ENCODE results near the gene COL25A1.

DNA sequence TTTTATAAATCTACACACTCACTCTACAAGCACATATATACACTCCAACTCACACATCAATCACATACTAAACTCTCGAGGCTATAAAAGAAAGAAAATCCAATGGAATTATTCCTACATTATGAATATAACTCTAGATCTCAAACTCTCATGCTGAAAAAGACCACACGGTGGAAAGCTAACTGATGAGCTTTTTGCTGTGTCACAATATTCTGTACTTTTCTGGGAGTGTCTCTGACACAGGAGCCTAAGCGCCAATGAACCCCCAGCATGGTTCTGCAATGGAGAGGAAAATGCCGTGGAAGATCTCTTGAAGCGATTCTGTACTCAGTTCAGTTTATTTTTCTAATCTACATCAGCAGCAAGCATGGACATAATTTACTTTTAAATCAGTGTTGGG is 415.4 kb downstream of the COL25A1 start:
- TF ChIP-seq EZH2phosphoT487 (IDR thresholded peaks at IDR 0.05; ENCODE audit: insufficient read depth, low read depth) (no peak), EZH2 (IDR thresholded peaks at IDR 0.05; ENCODE audit: insufficient read depth, poor library complexity, severe bottlenecking) (no peak)
